ENCODE results near the gene PACS2.

Gene PACS2

GRCh38 chr14:105446971-105447370, 132.4 kb downstream of the PACS2 start:
- DNase-seq = no peak

Measured in islet precursor cell (in vitro differentiated cells).